Body of pancreas (tissue), 4 donors: ENCODE data around the gene SMYD1.

Source experiments
- POLR2A ChIP-seq, 3 donors: fragments of 450-650 bp; IDR thresholded peaks; one replicate each; pipeline ENCODE4 v1.6.1; 2016; ENCODE audit warnings: antibody characterized with exemption in 3 of 3, mild to moderate bottlenecking in 2 of 3
- TF ChIP-seq, protein P1 (sequence below), 7 experiments: fragments of 450-650 bp in 4 of 7; fragments of 200-600 bp in 3 of 7; sonication (generic) in 3 of 7; IDR thresholded peaks; one replicate each; pipeline ENCODE4 v1.5.1; 2016 to 2019; ENCODE audit warnings: antibody characterized with exemption in 7 of 7

- TF ChIP-seq, protein P1, sequence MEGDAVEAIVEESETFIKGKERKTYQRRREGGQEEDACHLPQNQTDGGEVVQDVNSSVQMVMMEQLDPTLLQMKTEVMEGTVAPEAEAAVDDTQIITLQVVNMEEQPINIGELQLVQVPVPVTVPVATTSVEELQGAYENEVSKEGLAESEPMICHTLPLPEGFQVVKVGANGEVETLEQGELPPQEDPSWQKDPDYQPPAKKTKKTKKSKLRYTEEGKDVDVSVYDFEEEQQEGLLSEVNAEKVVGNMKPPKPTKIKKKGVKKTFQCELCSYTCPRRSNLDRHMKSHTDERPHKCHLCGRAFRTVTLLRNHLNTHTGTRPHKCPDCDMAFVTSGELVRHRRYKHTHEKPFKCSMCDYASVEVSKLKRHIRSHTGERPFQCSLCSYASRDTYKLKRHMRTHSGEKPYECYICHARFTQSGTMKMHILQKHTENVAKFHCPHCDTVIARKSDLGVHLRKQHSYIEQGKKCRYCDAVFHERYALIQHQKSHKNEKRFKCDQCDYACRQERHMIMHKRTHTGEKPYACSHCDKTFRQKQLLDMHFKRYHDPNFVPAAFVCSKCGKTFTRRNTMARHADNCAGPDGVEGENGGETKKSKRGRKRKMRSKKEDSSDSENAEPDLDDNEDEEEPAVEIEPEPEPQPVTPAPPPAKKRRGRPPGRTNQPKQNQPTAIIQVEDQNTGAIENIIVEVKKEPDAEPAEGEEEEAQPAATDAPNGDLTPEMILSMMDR (IDR thresholded peaks at IDR 0.05), result no peak
- no peak for TF ChIP-seq POLR2A (IDR thresholded peaks at IDR 0.05)
These were observed 59.9 kb downstream of the SMYD1 start for GRCh38 chr2:88127638-88127887.
